ENCODE measurements around the gene LGR4. TPM values are rescaled to one million over a fixed set of nuclear protein-coding genes. Genes with fewer than 3 reads are reported as not detected.

LGR4 gene
- polyA plus RNA-seq, 4 donors, result 5.9 to 77.6 (median 15.3) TPM

DNA sequence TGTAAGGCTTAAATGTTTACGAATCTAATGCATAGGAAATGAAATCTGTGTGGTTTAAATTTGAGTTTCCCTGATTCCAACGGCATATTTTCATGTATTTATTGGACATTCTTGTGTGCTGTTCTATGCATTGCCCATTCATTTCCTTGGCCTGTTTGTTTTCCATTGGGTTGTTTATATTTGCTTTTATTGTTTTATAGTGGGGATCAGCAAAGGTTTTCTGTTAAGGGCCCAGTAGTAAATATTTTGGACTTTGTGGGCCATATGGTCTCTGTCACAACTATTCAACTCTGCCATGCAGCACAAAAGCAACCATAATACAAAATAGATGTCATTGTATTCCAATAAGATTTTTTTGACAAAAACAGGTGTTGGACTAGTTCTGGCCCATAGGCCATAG, 5.2 kb upstream of the LGR4 start:
- H3K27ac ChIP-seq (ENCODE audit: low read depth in 1 of 3, low read length in 2 of 3), result no peak overlapping the region
- FAIRE-seq (no peak), DNase-seq (no peak)
- WGBS, 3 donors, result 81 to 84% (median 82%) methylated on average over 2 of the region's 2 CpGs
- H3K27me3 ChIP-seq (ENCODE audit: control insufficient read depth in 3 of 3, insufficient read depth in 3 of 3, low read length in 3 of 3), result no peaks in the 10 kb centered on the region
- no peaks in the 10 kb centered on the region for H3K4me1 ChIP-seq (ENCODE audit: control insufficient read depth in 3 of 3, insufficient read depth in 2 of 3, low read depth in 1 of 3, low read length in 2 of 3)
- H3K9me3 ChIP-seq (ENCODE audit: control insufficient read depth in 2 of 2, insufficient read depth in 1 of 2, low read depth in 1 of 2, low read length in 1 of 2), result no peaks in the 10 kb centered on the region
- H3K4me3 ChIP-seq (ENCODE audit: low read depth in 1 of 3, low read length in 3 of 3), result no peak overlapping the region
- H3K36me3 ChIP-seq (ENCODE audit: control insufficient read depth in 3 of 3, insufficient read depth in 2 of 3, low read depth in 1 of 3, low read length in 3 of 3), result no peaks in the 10 kb centered on the region

- no peaks in the 10 kb centered on the region for H3K4me1 ChIP-seq (ENCODE audit: control insufficient read depth in 3 of 3, insufficient read depth in 2 of 3, low read depth in 1 of 3, low read length in 2 of 3)
- FAIRE-seq, result no peak
- no peaks in the 10 kb centered on the region for H3K27me3 ChIP-seq (ENCODE audit: control insufficient read depth in 3 of 3, insufficient read depth in 3 of 3, low read length in 3 of 3)
Measured at GRCh38 chr11:27477243-27477642, 4.7 kb upstream of the LGR4 start.

DNA sequence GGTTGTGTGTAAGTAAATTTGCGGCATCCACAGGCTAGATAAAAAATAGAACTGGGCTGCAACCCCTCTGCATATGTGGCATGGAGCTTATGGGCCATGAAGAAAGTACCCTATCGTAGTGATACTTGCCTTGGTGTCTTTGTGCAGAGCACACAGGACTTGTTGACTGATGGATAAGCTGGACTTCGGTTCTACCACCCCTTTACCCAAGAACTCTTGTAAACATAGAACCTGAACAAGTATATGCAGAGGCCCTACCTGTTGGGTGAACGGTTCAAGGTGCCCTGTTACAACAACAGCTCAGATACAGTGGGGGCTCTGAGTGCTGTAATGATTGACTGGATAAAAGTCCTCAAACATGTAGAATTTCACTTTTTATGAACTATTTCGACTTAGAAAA, 3.0 kb upstream of the LGR4 start:
- Histone ChIP-seq H3K9me3 (ENCODE audit: control insufficient read depth in 2 of 2, insufficient read depth in 1 of 2, low read depth in 1 of 2, low read length in 1 of 2) (no peaks in the 10 kb centered on the region), H3K4me3 (ENCODE audit: low read depth in 1 of 3, low read length in 3 of 3) (no peak overlapping the region), H3K4me1 (ENCODE audit: control insufficient read depth in 3 of 3, insufficient read depth in 2 of 3, low read depth in 1 of 3, low read length in 2 of 3) (no peaks in the 10 kb centered on the region), H3K27me3 (ENCODE audit: control insufficient read depth in 3 of 3, insufficient read depth in 3 of 3, low read length in 3 of 3) (no peaks in the 10 kb centered on the region), H3K27ac (ENCODE audit: low read depth in 1 of 3, low read length in 2 of 3) (no peak overlapping the region), H3K36me3 (ENCODE audit: control insufficient read depth in 3 of 3, insufficient read depth in 2 of 3, low read depth in 1 of 3, low read length in 3 of 3) (no peaks in the 10 kb centered on the region)
- WGBS, 3 donors, result 88 to 92% (median 91%) methylated on average over 5 of the region's 5 CpGs
- no peak for FAIRE-seq
- DNase-seq, result no peak

More at GRCh38 chr11:27477243-27477642, 4.7 kb upstream of the LGR4 start:
- Histone ChIP-seq H3K9me3 (ENCODE audit: control insufficient read depth in 2 of 2, insufficient read depth in 1 of 2, low read depth in 1 of 2, low read length in 1 of 2) (no peaks in the 10 kb centered on the region), H3K4me3 (ENCODE audit: low read depth in 1 of 3, low read length in 3 of 3) (no peak overlapping the region), H3K27ac (ENCODE audit: low read depth in 1 of 3, low read length in 2 of 3) (no peak overlapping the region), H3K36me3 (ENCODE audit: control insufficient read depth in 3 of 3, insufficient read depth in 2 of 3, low read depth in 1 of 3, low read length in 3 of 3) (no peaks in the 10 kb centered on the region)
- no peak for DNase-seq

DNA sequence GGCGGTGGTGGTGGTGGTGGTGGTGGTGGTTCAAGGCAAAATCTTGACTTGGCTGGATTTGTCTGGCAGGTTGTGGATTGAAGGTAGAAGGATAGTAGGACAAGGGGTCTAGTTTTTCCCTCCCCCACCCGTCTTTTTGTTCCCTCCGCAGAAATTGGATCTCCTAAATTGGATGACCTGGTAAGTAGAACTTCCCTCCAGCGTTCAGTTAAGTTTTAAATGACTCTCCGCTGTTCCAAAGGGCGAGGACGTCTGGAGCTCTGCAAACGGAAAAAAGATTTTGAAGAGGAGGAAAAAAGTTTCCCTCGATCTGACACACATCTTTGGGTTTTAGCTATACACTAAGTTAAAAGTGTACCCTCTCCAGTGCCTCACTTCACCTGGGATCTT, 422 bp upstream of the LGR4 start:
- H3K4me1 ChIP-seq (ENCODE audit: control insufficient read depth in 3 of 3, insufficient read depth in 2 of 3, low read depth in 1 of 3, low read length in 2 of 3), result peaks cover 0 to 11% (median 0%) of the 10 kb centered on the region in 3 donors
- FAIRE-seq (no peak), DNase-seq (peak in 1 of 2 donors; percentile 71)
- peak overlapping the region in 1 of 3 donors; percentile 83 for H3K27ac ChIP-seq (ENCODE audit: low read depth in 1 of 3, low read length in 2 of 3)
- peak overlapping the region in 2 of 3 donors; percentile 64 to 97 for H3K4me3 ChIP-seq (ENCODE audit: low read depth in 1 of 3, low read length in 3 of 3)
- no peaks in the 10 kb centered on the region for H3K9me3 ChIP-seq (ENCODE audit: control insufficient read depth in 2 of 2, insufficient read depth in 1 of 2, low read depth in 1 of 2, low read length in 1 of 2)
- H3K36me3 ChIP-seq (ENCODE audit: control insufficient read depth in 3 of 3, insufficient read depth in 2 of 3, low read depth in 1 of 3, low read length in 3 of 3), result no peaks in the 10 kb centered on the region
- H3K27me3 ChIP-seq (ENCODE audit: control insufficient read depth in 3 of 3, insufficient read depth in 3 of 3, low read length in 3 of 3), result no peaks in the 10 kb centered on the region
- 3 to 11% (median 7%) methylated on average over 8 to 9 of the region's 9 CpGs for WGBS, 3 donors

DNA sequence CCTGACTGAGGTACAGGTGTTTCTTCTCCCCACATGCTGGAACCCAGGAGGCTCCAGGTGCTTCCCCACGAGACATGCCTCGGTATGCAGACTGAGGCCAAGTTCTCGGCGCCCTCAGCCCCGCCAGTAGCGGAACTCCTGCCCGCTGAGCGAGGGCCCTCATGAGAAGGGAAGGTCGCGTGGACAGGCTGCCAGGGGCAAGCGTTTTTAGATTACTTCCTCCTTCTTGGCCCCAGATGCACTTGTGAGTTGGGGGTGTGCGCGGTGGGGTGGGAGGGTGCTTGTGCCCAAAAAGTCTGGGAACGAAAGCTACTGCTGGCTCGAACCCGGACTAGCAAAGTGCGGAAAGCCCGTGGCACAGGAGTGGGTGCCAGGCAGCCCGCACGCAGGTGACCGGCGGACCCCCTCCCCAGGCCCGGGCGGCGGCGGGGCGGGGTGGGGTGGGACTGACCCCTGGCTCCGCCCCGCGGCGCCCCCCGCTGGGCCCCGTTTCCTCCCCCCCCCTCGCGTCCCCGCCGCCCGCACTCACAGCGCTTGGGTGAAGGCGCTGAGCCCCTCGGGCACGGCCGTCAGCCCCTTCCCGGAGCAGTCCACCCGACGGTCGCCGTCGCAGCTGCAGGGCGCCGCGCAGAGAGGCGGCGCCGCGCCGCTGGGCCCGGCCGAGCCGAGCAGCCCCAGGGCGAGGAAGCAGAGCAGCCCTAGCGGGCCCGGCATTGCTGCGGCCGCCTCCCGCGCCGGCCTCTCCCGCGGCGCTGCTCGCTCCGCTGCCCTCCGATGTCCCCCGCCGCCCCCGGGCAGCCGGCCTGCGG, 797 bp downstream of the LGR4 start:
- no peak for FAIRE-seq

GRCh38 chr11:27470826-27471588, 1.6 kb downstream of the LGR4 start:
- no peaks in the 10 kb centered on the region for H3K27me3 ChIP-seq (ENCODE audit: control insufficient read depth in 3 of 3, insufficient read depth in 3 of 3, low read length in 3 of 3)
- FAIRE-seq, result no peak
- 8 to 29% (median 14%) methylated on average over 21 of the region's 21 CpGs for WGBS, 3 donors
- H3K36me3 ChIP-seq (ENCODE audit: control insufficient read depth in 3 of 3, insufficient read depth in 2 of 3, low read depth in 1 of 3, low read length in 3 of 3), result no peaks in the 10 kb centered on the region
- DNase-seq, result peak; percentile 51 to 65
- peaks cover 0 to 14% (median 0%) of the 10 kb centered on the region in 3 donors for H3K4me1 ChIP-seq (ENCODE audit: control insufficient read depth in 3 of 3, insufficient read depth in 2 of 3, low read depth in 1 of 3, low read length in 2 of 3)
- no peaks in the 10 kb centered on the region for H3K9me3 ChIP-seq (ENCODE audit: control insufficient read depth in 2 of 2, insufficient read depth in 1 of 2, low read depth in 1 of 2, low read length in 1 of 2)
- H3K27ac ChIP-seq (ENCODE audit: low read depth in 1 of 3, low read length in 2 of 3), result peak overlapping the region; percentile 39 to 82 (median 75)
- peak overlapping the region; percentile 58 to 97 (median 68) for H3K4me3 ChIP-seq (ENCODE audit: low read depth in 1 of 3, low read length in 3 of 3)

More for the DNA sequence above, 797 bp downstream of the LGR4 start:
- Histone ChIP-seq H3K4me1 (ENCODE audit: control insufficient read depth in 3 of 3, insufficient read depth in 2 of 3, low read depth in 1 of 3, low read length in 2 of 3) (peaks cover 0 to 11% (median 0%) of the 10 kb centered on the region in 3 donors), H3K4me3 (ENCODE audit: low read depth in 1 of 3, low read length in 3 of 3) (peak overlapping the region; percentile 64 to 97 (median 68)), H3K27ac (ENCODE audit: low read depth in 1 of 3, low read length in 2 of 3) (peak overlapping the region; percentile 83 to 93 (median 90)), H3K9me3 (ENCODE audit: control insufficient read depth in 2 of 2, insufficient read depth in 1 of 2, low read depth in 1 of 2, low read length in 1 of 2) (no peaks in the 10 kb centered on the region), H3K27me3 (ENCODE audit: control insufficient read depth in 3 of 3, insufficient read depth in 3 of 3, low read length in 3 of 3) (no peaks in the 10 kb centered on the region), H3K36me3 (ENCODE audit: control insufficient read depth in 3 of 3, insufficient read depth in 2 of 3, low read depth in 1 of 3, low read length in 3 of 3) (no peaks in the 10 kb centered on the region)
- WGBS, 3 donors, result 0 to 2% (median 1%) methylated on average over 28 to 79 of the region's 79 CpGs
- peak in 1 of 2 donors; percentile 31 for DNase-seq

- Histone ChIP-seq H3K27ac (ENCODE audit: low read depth in 1 of 3, low read length in 2 of 3) (peak overlapping the region in 1 of 3 donors; percentile 82), H3K9me3 (ENCODE audit: control insufficient read depth in 2 of 2, insufficient read depth in 1 of 2, low read depth in 1 of 2, low read length in 1 of 2) (no peaks in the 10 kb centered on the region), H3K4me3 (ENCODE audit: low read depth in 1 of 3, low read length in 3 of 3) (peak overlapping the region in 2 of 3 donors; percentile 58 to 97), H3K4me1 (ENCODE audit: control insufficient read depth in 3 of 3, insufficient read depth in 2 of 3, low read depth in 1 of 3, low read length in 2 of 3) (peaks cover 0 to 14% (median under 1%) of the 10 kb centered on the region in 3 donors), H3K36me3 (ENCODE audit: control insufficient read depth in 3 of 3, insufficient read depth in 2 of 3, low read depth in 1 of 3, low read length in 3 of 3) (no peaks in the 10 kb centered on the region), H3K27me3 (ENCODE audit: control insufficient read depth in 3 of 3, insufficient read depth in 3 of 3, low read length in 3 of 3) (no peaks in the 10 kb centered on the region)
- 15 to 59% (median 34%) methylated on average over 3 of the region's 3 CpGs for WGBS, 3 donors
- FAIRE-seq (no peak), DNase-seq (peak in 1 of 2 donors; percentile 23)
Measured at GRCh38 chr11:27470166-27470565, 2.4 kb downstream of the LGR4 start.

DNA sequence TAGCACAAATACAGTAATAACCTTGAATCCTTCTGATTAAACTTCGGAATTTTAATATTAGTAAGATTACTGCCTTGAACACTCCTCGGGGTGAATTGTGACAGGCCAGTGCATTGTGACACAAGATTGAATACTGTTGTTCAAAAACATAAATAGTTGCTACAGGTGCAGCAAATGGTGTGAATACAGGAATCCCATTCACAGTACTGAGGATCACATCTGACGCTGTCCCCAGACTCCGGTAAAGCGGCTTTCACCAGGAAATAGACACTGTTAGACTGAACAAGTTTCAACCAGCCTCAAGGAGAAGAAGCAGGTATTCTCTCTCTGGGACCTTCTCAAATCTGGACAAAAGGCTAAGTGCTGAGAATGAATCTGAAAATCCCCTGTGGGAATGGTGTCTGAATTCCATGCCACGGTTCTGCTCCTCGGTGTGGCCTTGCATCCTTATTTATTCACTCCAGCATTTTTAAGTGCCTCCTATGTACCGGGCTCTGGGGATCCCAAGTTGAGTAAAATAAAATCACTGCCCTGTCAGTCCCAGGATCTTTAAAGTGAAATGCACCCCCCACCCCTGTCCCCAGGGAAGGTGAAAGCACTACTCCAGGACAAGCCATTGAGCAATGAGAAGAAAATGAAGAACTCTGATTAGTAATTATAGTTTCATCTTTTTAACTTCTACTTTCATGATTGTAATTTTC, 3.4 kb downstream of the LGR4 start:
- Histone ChIP-seq H3K27ac (ENCODE audit: low read depth in 1 of 3, low read length in 2 of 3) (peak overlapping the region; percentile 18 to 71 (median 45)), H3K4me1 (ENCODE audit: control insufficient read depth in 3 of 3, insufficient read depth in 2 of 3, low read depth in 1 of 3, low read length in 2 of 3) (peaks cover under 1 to 18% (median 10%) of the 10 kb centered on the region in 3 donors), H3K27me3 (ENCODE audit: control insufficient read depth in 3 of 3, insufficient read depth in 3 of 3, low read length in 3 of 3) (no peaks in the 10 kb centered on the region), H3K4me3 (ENCODE audit: low read depth in 1 of 3, low read length in 3 of 3) (peak overlapping the region; percentile 17 to 58 (median 21)), H3K9me3 (ENCODE audit: control insufficient read depth in 2 of 2, insufficient read depth in 1 of 2, low read depth in 1 of 2, low read length in 1 of 2) (no peaks in the 10 kb centered on the region), H3K36me3 (ENCODE audit: control insufficient read depth in 3 of 3, insufficient read depth in 2 of 3, low read depth in 1 of 3, low read length in 3 of 3) (no peaks in the 10 kb centered on the region)
- DNase-seq, result peak; percentile 42 to 52
- FAIRE-seq, result no peak
- 17 to 59% (median 33%) methylated on average over 8 of the region's 8 CpGs for WGBS, 3 donors
